B cell (primary cell): ENCODE data around the gene ANKRD37. TPM values are rescaled to one million over a fixed set of nuclear protein-coding genes. Genes with fewer than 3 reads are reported as not detected.

Experiments used
- ATAC-seq: fragments of 200-7000 bp; cut with Tn5 transposase; one replicate; pipeline ENCODE4 v1.10.0; 2021; ENCODE audit warnings: low read depth, mild to moderate bottlenecking, moderate number of reproducible peaks, moderate library complexity
- CTCF ChIA-PET: fragments of 350-600 bp; sonication (Branson Sonifier 250); formaldehyde crosslinking; loops from one replicate; lab custom pipeline; 2021; ENCODE audit warnings: antibody characterized with exemption, inconsistent platforms; lab: Charles Lee
- POLR2A ChIA-PET: fragments of 350-600 bp; sonication (Branson Sonifier 250); formaldehyde crosslinking; loops from one replicate; lab custom pipeline; 2021; ENCODE audit warnings: antibody characterized with exemption; lab: Charles Lee
- DNase-seq: peaks from one replicate; pipeline ENCODE4 v3.0.0; 2013
- H2AFZ ChIP-seq: 2 replicates; pipeline ENCODE4 v1.6.1; 2012; ENCODE audit warnings: mild to moderate bottlenecking, low read depth, low read length; ENCODE audit not compliant: insufficient read depth, poor library complexity, severe bottlenecking
- H3K27ac ChIP-seq, 2 donors: 1 replicate in 1 of 2; 2 replicates in 1 of 2; pipeline ENCODE4 v1.5.1; 2012 to 2013; ENCODE audit warnings: low read length in 2 of 2, mild to moderate bottlenecking in 2 of 2, moderate library complexity in 1 of 2
- H3K27me3 ChIP-seq, 4 experiments: fragments of 200-600 bp in 1 of 4; sonication (generic) in 1 of 4; replicated peaks in 1 of 4; 1 replicate in 2 of 4; 2 replicates in 2 of 4; pipeline versions ENCODE4 v1.6.1 to v1.7.0; 2013 to 2016; ENCODE audit warnings: low read length in 3 of 4, mild to moderate bottlenecking in 2 of 4, mixed read lengths in 1 of 4, moderate library complexity in 1 of 4; ENCODE audit not compliant: insufficient read depth in 4 of 4, control insufficient read depth in 3 of 4; ENCODE audit errors: control extremely low read depth in 1 of 4
- H3K36me3 ChIP-seq, 2 experiments: replicated peaks in 1 of 2; 1 replicate in 1 of 2; 2 replicates in 1 of 2; pipeline versions ENCODE4 v1.6.1 to v1.7.1; 2013; ENCODE audit warnings: low read length in 1 of 2; ENCODE audit not compliant: insufficient read depth in 2 of 2, control insufficient read depth in 1 of 2; ENCODE audit errors: control extremely low read depth in 1 of 2, extremely low read depth in 1 of 2
- H3K4me1 ChIP-seq, 2 donors: fragments of 200-600 bp in 1 of 2; sonication (generic) in 1 of 2; 1 replicate in 1 of 2; 2 replicates in 1 of 2; pipeline versions ENCODE4 v1.5.1 to v1.6.1; 2013 to 2017; ENCODE audit warnings: low read length in 2 of 2; ENCODE audit not compliant: control insufficient read depth in 2 of 2, insufficient read depth in 2 of 2
- H3K4me2 ChIP-seq: replicated peaks from 2 replicates; pipeline ENCODE3; 2012; ENCODE audit warnings: mild to moderate bottlenecking, low read depth, low read length; ENCODE audit not compliant: poor library complexity, severe bottlenecking
- H3K4me3 ChIP-seq, 5 experiments: fragments of 200-600 bp in 1 of 5; sonication (generic) in 1 of 5; 1 replicate in 3 of 5; 2 replicates in 2 of 5; pipeline versions ENCODE4 v1.5.1 to v1.7.0; 2011 to 2016; ENCODE audit warnings: low read length in 4 of 5, mild to moderate bottlenecking in 4 of 5, low read depth in 2 of 5, control low read depth in 1 of 5, moderate library complexity in 1 of 5; ENCODE audit not compliant: insufficient read depth in 1 of 5; ENCODE audit errors: control extremely low read depth in 1 of 5, extremely low read depth in 1 of 5
- H3K79me2 ChIP-seq: fragments of 200-600 bp; sonication (generic); one replicate; pipeline ENCODE4 v1.6.0; 2016; ENCODE audit warnings: low read length; ENCODE audit not compliant: control insufficient read depth, insufficient read depth
- H3K9ac ChIP-seq: fragments of 200-600 bp; sonication (generic); 2 replicates; pipeline ENCODE4 v1.6.1; 2017; ENCODE audit warnings: mild to moderate bottlenecking, low read length, moderate library complexity
- H3K9me3 ChIP-seq, 3 donors: one replicate each; pipeline versions ENCODE4 v1.6.1 to v1.7.1; 2013; ENCODE audit warnings: low read length in 2 of 3; ENCODE audit not compliant: control insufficient read depth in 2 of 3, insufficient read depth in 1 of 3; ENCODE audit errors: control extremely low read depth in 1 of 3
- H4K20me1 ChIP-seq: 2 replicates; pipeline ENCODE4 v1.6.0; 2012; ENCODE audit warnings: mild to moderate bottlenecking, low read length; ENCODE audit not compliant: insufficient read depth, control insufficient read depth, poor library complexity, severe bottlenecking
- H3K27ac Mint-ChIP-seq: one replicate; pipeline ENCODE4 v1.8.0; 2021; ENCODE audit warnings: mixed read lengths
- H3K27me3 Mint-ChIP-seq: one replicate; pipeline ENCODE4 v1.8.0; 2021; ENCODE audit warnings: mixed read lengths
- H3K4me1 Mint-ChIP-seq: one replicate; pipeline ENCODE4 v1.8.0; 2021; ENCODE audit warnings: mixed read lengths
- H3K4me3 Mint-ChIP-seq: one replicate; pipeline ENCODE4 v1.8.0; 2021; ENCODE audit warnings: mixed read lengths
- H3K9me3 Mint-ChIP-seq: one replicate; pipeline ENCODE4 v1.8.0; 2022; ENCODE audit warnings: mixed read lengths; ENCODE audit not compliant: insufficient read depth
- CTCF ChIP-seq: fragments of 200-600 bp; IDR thresholded peaks from one replicate; pipeline ENCODE4 v1.8.0; 2022; ENCODE audit warnings: antibody characterized with exemption, mild to moderate bottlenecking
- EZH2 ChIP-seq: IDR thresholded peaks from 2 replicates; pipeline ENCODE4 v1.6.1; 2012; ENCODE audit warnings: borderline replicate concordance, low read depth, mild to moderate bottlenecking, moderate library complexity, low read length; ENCODE audit not compliant: insufficient read depth, poor library complexity, severe bottlenecking
- whole genome bisulfite sequencing: methylation state at CpG from one replicate; pipeline ENCODE4 v1.1.5; 2013; ENCODE audit warnings: missing lambda C conversion rate; ENCODE audit not compliant: insufficient coverage; 5-methylcytosine and 5-hydroxymethylcytosine counted together
- intact Hi-C: fragments of 100-400 bp; cut with micrococcal nuclease; formaldehyde crosslinking; loops from one replicate; pipeline ENCODE4 v1.10.0; 2022
- polyA plus RNA-seq: library from polyadenylated mRNA; depleted of rRNA; stranded (reverse); fragments of >200 nt; gene quantifications from 2 replicates; pipeline ENCODE4 v1.2.3, GENCODE V29; 2012
- total RNA-seq, 2 donors: library from RNA; stranded (reverse); fragments of 120-200 nt in 1 of 2; gene quantifications; 1 replicate in 1 of 2; 2 replicates in 1 of 2; pipeline versions ENCODE4 v1.2.3 to v1.2.4, GENCODE V29; 2013 to 2022

Gene ANKRD37
- total and polyA plus RNA-seq, 2 donors (not counting 1 experiment from before 2014, with no cell fraction given) = 29.6 to 30.6 TPM

GRCh38 chr4:185374573-185374972, 22.1 kb upstream of the ANKRD37 start:
- H3K9me3 Mint-ChIP-seq = no peaks in the 10 kb centered on the region
- POLR2A ChIA-PET = no interaction called here

GRCh38 chr4:185378264-185378663, 18.4 kb upstream of the ANKRD37 start:
- H3K27me3 ChIP-seq = no peaks in the 10 kb centered on the region
- H2AFZ ChIP-seq = no peak overlapping the region
- Mint-ChIP-seq H3K27ac (no peak overlapping the region), H3K4me3 (no peak overlapping the region), H3K4me1 (no peaks in the 10 kb centered on the region), H3K9me3 (peaks cover 8% of the 10 kb centered on the region), H3K27me3 (no peaks in the 10 kb centered on the region)
- H3K9me3 ChIP-seq = peaks cover 3 to 4% (median 4%) of the 10 kb centered on the region in 3 donors
- H3K79me2 ChIP-seq = no peaks in the 10 kb centered on the region
- POLR2A ChIA-PET = no interaction called here
- CTCF ChIA-PET = no interaction called here
- no peaks in the 10 kb centered on the region for H3K4me1 ChIP-seq
- TF ChIP-seq CTCF = no peak
- H3K27ac ChIP-seq = no peak overlapping the region
- H3K4me2 ChIP-seq = no peak overlapping the region
- no peak overlapping the region for H3K9ac ChIP-seq
- H3K4me3 ChIP-seq = no peak overlapping the region
- DNase-seq (no peak), ATAC-seq (no peak)
- WGBS = 97% methylated on average over 4 of the region's 6 CpGs
- no peaks in the 10 kb centered on the region for H4K20me1 ChIP-seq
- peaks cover 0 to 3% of the 10 kb centered on the region in 2 experiments for H3K36me3 ChIP-seq
- intact Hi-C loops = no loop called here

More at GRCh38 chr4:185374573-185374972, 22.1 kb upstream of the ANKRD37 start:
- H3K4me3 Mint-ChIP-seq = no peak overlapping the region
- CTCF ChIA-PET = no interaction called here
- intact Hi-C loops = no loop called here
- no peak overlapping the region for H2AFZ ChIP-seq
- ATAC-seq (no peak), DNase-seq (no peak)
- H3K4me2 ChIP-seq = no peak overlapping the region
- H3K4me3 ChIP-seq = no peak overlapping the region
- TF ChIP-seq EZH2 (no peak), CTCF (no peak)
- WGBS = no CpG with 5 or more reads among the region's 6 CpGs
- H3K9me3 ChIP-seq = no peaks in the 10 kb centered on the region
- H3K36me3 ChIP-seq = peaks cover 2 to 14% of the 10 kb centered on the region in 2 experiments
- H3K27ac ChIP-seq = no peak overlapping the region
- H3K4me1 ChIP-seq = no peaks in the 10 kb centered on the region
- no peaks in the 10 kb centered on the region for H3K27me3 ChIP-seq
- no peaks in the 10 kb centered on the region for H3K27me3 Mint-ChIP-seq
- H3K4me1 Mint-ChIP-seq = no peaks in the 10 kb centered on the region
- H4K20me1 ChIP-seq = no peaks in the 10 kb centered on the region
- H3K9ac ChIP-seq = no peak overlapping the region
- no peaks in the 10 kb centered on the region for H3K79me2 ChIP-seq
- no peak overlapping the region for H3K27ac Mint-ChIP-seq
